Osteocyte (in vitro differentiated cells): Measurements from ENCODE around the gene ZNRF1. TPM values are rescaled to one million over a fixed set of nuclear protein-coding genes. Genes with fewer than 3 reads are reported as not detected.
"Not testable (repeated sequence)": the region's sequence is repeated elsewhere in the genome, so short reads cannot be mapped to it uniquely, and the experiment has no call there.

Experiments used
- DNase-seq: peaks from one replicate; pipeline ENCODE4 v3.0.0; 2021; ENCODE audit warnings: mixed read lengths; ENCODE audit not compliant: unreplicated experiment; ENCODE audit errors: extremely low spot score
- H3K27ac Mint-ChIP-seq: one replicate; pipeline ENCODE4 v1.8.0; 2021; ENCODE audit warnings: mild to moderate bottlenecking, mixed read lengths; ENCODE audit not compliant: unreplicated experiment
- H3K27me3 Mint-ChIP-seq: one replicate; pipeline ENCODE4 v1.8.0; 2021; ENCODE audit warnings: mixed read lengths; ENCODE audit not compliant: unreplicated experiment
- H3K36me3 Mint-ChIP-seq: one replicate; pipeline ENCODE4 v1.8.0; 2021; ENCODE audit warnings: mixed read lengths; ENCODE audit not compliant: unreplicated experiment
- H3K4me1 Mint-ChIP-seq: one replicate; pipeline ENCODE4 v1.8.0; 2021; ENCODE audit warnings: mixed read lengths; ENCODE audit not compliant: unreplicated experiment
- H3K4me3 Mint-ChIP-seq: one replicate; pipeline ENCODE4 v1.8.0; 2021; ENCODE audit warnings: mild to moderate bottlenecking, moderate library complexity, mixed read lengths; ENCODE audit not compliant: unreplicated experiment
- H3K9me3 Mint-ChIP-seq: one replicate; pipeline ENCODE4 v1.8.0; 2021; ENCODE audit warnings: mixed read lengths; ENCODE audit not compliant: unreplicated experiment
- CTCF ChIP-seq: fragments of 200-600 bp; sonication (generic); IDR thresholded peaks from 2 replicates; pipeline ENCODE4 v1.5.0; 2021; ENCODE audit warnings: antibody characterized with exemption, mild to moderate bottlenecking, moderate library complexity
- total RNA-seq: library from RNA; stranded (reverse); gene quantifications from 2 replicates; pipeline ENCODE4 v1.2.1, GENCODE V29; 2021

The ZNRF1 gene
- total RNA-seq, 1 donor from 2014 or later: 32.1 TPM

GRCh38 chr16:75127713-75128415 is 129.0 kb downstream of the ZNRF1 start:
- Mint-ChIP-seq H3K36me3 (no peaks in the 10 kb centered on the region), H3K4me3 (no peak overlapping the region), H3K27me3 (no peaks in the 10 kb centered on the region), H3K27ac (no peak overlapping the region), H3K4me1 (peaks cover 2% of the 10 kb centered on the region), H3K9me3 (no peaks in the 10 kb centered on the region)
- DNase-seq: no peak
- TF ChIP-seq CTCF: no peak

- H3K36me3 Mint-ChIP-seq, H3K4me3 Mint-ChIP-seq, H3K27me3 Mint-ChIP-seq, DNase-seq, H3K9me3 Mint-ChIP-seq, H3K27ac Mint-ChIP-seq, H3K4me1 Mint-ChIP-seq: not testable (repeated sequence)
Measured at GRCh38 chr16:75129421-75130149, 130.8 kb downstream of the ZNRF1 start.

GRCh38 chr16:75130150-75130771 is 131.4 kb downstream of the ZNRF1 start:
- Mint-ChIP-seq H3K4me1 (peaks cover 2% of the 10 kb centered on the region), H3K27ac (no peak overlapping the region), H3K9me3 (no peaks in the 10 kb centered on the region), H3K27me3 (peaks cover 2% of the 10 kb centered on the region), H3K4me3 (no peak overlapping the region), H3K36me3 (no peaks in the 10 kb centered on the region)
- DNase-seq: no peak
- no peak for TF ChIP-seq CTCF

- Mint-ChIP-seq H3K4me1 (peaks cover 2% of the 10 kb centered on the region), H3K9me3 (no peaks in the 10 kb centered on the region), H3K27me3 (peaks cover 3% of the 10 kb centered on the region), H3K4me3 (no peak overlapping the region), H3K36me3 (no peaks in the 10 kb centered on the region), H3K27ac (no peak overlapping the region)
- TF ChIP-seq CTCF: no peak
- DNase-seq: peak; percentile 38
Measured at GRCh38 chr16:75131081-75131480, 132.3 kb downstream of the ZNRF1 start.

- no peaks in the 10 kb centered on the region for H3K36me3 Mint-ChIP-seq
- no peaks in the 10 kb centered on the region for H3K9me3 Mint-ChIP-seq
- no peak for TF ChIP-seq CTCF
- no peak for DNase-seq
- peaks cover 7% of the 10 kb centered on the region for H3K4me1 Mint-ChIP-seq
- peaks cover 3% of the 10 kb centered on the region for H3K27me3 Mint-ChIP-seq
- no peak overlapping the region for H3K4me3 Mint-ChIP-seq
- H3K27ac Mint-ChIP-seq: no peak overlapping the region
Measured at GRCh38 chr16:75138233-75138632, 139.4 kb downstream of the ZNRF1 start.
